ENCODE measurements around the gene KY.

KY gene

DNA sequence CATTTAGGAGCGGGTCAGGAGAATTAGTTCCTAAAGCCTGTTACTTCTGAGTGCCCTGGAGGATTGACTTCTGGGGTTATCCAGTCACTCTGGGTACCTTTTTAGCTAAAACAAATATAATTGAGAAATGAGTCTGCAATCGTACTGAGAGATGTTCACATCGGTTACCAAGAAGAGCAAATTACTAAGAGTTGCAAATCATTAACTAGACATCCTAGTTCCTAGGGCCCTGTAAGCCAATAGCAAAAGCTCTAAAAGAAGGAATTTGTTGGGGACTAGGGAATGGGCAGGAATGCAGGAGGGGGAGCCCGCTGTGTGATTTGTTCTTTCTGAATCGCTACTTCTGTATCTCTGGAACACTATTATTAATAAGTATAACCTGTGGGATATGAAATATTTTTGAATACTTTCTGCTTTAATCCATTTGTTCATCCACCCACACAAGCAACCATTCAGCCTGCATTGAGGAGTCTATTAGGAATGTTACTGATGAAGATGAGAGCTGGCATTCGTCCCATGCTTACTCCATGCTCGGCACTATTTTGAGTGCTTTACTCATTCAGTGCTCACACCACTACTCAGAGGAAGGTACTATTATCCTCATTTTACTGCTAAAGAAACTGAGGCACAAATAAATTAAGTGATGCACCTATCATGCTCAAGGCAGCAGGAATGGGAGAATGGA lies 31.5 kb upstream of the KY start:
- no peak for DNase-seq
- no peak for TF ChIP-seq GATA1 (IDR thresholded peaks at IDR 0.05; ENCODE audit: low read depth, low read length)

DNA sequence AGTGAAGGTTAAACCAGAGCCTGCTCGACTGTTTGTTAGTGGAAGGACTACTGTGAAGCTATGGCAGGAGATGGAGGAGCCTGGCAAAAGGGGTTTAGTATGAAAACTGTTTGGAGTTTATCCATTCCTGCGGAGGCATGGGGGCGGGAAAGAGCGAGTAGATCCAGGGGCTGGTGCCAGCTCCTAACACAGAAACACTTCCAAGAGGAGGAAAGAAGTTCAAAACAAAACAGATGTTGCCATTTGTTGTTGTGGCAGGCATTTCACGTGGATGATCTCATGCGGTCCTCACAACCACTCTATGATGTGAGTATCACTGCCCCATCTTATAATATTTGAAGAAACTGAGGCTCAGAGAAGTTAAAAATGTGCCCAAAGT lies 30.7 kb upstream of the KY start:
- DNase-seq: no peak
- TF ChIP-seq POLR2A (IDR thresholded peaks at IDR 0.05; ENCODE audit: low read length) (no peak), GATA1 (IDR thresholded peaks at IDR 0.05; ENCODE audit: low read depth, low read length) (no peak)

DNA sequence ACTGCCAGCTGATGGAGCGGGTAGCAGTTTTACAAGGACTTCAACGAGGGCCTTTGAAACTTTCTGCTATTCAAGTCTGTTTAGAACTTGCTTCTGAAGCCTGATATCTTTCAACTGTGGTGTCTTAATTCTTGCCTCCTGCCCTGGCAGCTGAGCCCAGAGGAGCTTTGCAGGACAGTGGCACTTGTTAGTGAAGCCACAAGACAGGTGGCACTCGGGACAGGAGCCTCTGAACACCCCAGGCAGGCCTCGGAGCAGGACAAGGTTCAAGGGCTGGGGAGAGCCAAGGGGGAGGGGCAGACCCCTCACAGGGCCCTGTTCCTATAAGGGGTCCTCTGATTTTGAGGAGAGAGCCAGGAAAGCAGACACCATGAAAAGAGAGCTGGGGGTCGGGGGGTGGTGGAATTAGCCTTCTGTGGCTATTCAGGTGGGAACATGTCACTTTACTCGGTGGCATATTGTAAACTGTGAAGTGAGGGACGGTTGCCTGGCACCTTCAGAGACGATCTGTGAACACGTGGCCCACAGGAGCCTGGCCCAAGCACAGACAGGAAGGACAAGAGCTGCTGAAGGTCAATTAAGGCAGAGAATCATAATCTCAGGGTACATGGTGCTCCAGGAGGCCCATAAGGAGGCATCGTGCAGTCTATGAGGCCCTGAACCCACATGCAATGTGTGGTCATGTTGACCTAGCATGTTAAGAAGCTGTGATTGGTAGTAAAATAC lies 30.1 kb upstream of the KY start:
- no peak for DNase-seq
- no peak for TF ChIP-seq POLR2A (IDR thresholded peaks at IDR 0.05; ENCODE audit: low read length)
- TF ChIP-seq GATA1 (IDR thresholded peaks at IDR 0.05; ENCODE audit: low read depth, low read length): no peak

DNA sequence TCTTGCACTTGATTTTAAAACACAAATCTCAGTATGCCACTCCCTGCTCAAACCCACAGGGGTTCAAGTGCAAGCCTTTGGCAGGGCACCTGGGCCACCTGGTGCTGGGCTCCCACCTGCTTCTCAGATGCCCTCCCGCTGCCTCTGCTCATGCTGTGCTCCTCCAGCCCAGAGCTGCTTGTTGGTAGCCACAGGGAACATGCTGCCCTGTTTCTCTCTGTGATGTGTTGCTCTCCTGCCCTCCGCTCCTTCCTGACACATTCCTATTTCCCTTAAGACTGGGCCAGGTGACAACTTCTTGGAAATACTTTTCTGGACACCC lies 27.1 kb upstream of the KY start:
- DNase-seq: no peak
- TF ChIP-seq GATA1 (IDR thresholded peaks at IDR 0.05; ENCODE audit: low read depth, low read length) (no peak), POLR2A (IDR thresholded peaks at IDR 0.05; ENCODE audit: low read length) (no peak)

DNA sequence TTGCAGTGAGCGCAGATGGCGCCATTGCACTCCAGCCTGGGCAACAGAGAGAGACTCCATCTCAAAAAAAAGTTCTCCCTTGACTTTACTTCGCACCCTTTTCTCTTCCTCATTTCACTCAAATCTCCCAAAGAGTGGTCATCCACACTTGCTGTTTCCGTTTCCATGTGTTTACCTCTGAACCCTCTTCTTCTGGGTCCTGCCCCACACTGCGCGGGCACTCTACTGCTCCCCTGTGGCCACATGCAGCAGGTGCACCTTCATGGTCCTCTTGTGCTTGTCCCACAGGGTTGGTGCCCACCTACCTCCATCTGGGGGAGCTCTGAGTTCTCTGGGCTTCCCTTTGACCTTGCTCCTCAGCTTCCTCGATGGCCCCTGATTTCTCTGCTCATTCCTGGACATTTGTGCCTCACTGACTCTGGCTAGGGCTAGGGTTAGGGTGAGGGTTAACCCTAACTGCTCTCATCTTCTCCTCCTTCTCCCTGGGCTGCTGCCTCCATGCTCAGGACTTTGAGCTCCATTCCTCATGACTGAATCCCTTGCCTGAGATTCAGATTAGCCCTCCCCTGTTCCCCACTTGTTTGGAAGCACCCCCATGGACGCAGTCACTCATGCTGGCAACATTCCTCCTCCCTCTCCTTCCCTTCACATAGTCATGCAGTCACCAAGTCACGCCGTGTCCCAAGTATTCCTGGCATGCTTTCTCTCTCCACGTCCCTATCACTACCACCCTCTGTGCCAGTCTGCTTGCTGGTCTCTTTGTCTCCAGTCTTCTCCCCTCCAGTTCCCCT lies 26.6 kb upstream of the KY start:
- peak; percentile 23 to 51 for DNase-seq
- no peak for TF ChIP-seq POLR2A (IDR thresholded peaks at IDR 0.05; ENCODE audit: low read length)

DNA sequence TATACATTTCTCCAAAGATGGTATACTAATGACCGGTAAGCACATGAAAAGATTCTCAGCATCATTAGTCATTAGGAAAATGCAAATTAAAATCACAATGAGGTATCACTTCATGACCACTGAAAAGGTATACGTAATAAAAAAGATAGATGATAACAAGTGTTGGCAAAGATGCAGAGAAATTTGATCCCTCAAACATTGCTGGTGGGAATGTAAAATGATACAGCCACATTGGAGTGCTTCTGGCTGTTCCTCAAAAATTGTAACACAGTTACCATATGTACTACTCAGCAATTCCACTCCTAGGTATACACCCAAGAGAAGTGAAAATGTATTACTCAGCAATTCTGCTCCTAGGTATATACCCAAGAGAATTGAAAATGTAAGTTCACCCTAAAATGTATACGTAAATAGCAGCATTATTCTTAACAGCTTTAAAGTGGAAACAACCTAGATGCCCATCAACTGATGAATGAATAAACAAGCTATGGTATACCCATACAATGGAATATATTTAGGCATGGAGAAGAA lies 25.0 kb upstream of the KY start:
- no peak for DNase-seq

DNA sequence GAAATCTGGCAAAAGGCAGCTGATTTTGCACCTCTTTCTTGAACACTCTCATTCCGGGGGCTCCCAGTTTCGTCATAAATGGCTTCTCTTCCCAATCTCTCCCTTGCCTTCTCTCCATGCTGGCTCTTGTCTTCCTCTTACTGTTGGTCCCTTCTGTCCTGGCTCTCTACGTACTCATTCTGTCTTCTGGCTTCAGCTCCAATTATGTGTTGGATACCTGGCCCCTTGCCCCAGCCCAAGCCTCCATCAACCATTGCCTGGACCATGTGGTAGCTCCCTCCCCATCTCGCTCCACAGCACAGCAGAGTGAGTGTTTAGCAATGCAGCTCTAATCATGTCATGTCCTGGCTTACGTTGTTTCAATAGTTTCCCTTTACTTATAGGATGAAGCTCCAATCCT lies 21.7 kb upstream of the KY start:
- no peak for TF ChIP-seq POLR2A (IDR thresholded peaks at IDR 0.05; ENCODE audit: low read length)
- no peak for TF ChIP-seq GATA1 (IDR thresholded peaks at IDR 0.05; ENCODE audit: low read depth, low read length)
- DNase-seq: no peak

More for the DNA sequence above, 25.0 kb upstream of the KY start:
- TF ChIP-seq GATA1 (IDR thresholded peaks at IDR 0.05; ENCODE audit: low read depth, low read length): no peak

DNA sequence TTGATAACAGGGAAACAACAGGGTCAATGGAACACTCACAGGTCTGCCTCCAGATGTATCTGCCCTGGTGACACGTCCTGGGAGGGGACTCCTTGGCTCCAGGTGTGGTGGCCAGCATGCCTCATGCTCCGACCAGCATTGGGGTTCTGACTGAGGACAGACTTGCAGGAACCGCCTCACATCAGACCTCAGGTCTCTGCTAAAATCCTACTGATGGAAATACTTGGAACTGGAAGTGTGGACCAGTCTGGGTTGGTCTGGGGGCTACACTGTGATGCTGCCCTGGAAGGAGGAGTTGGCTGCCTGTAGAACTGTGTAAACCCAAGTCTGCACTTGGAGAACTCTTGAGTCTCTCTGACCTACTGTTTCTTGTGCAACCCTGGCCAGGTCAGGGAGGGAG lies 17.1 kb upstream of the KY start:
- no peak for TF ChIP-seq GATA1 (IDR thresholded peaks at IDR 0.05; ENCODE audit: low read depth, low read length)
- TF ChIP-seq POLR2A (IDR thresholded peaks at IDR 0.05; ENCODE audit: low read length): no peak

DNA sequence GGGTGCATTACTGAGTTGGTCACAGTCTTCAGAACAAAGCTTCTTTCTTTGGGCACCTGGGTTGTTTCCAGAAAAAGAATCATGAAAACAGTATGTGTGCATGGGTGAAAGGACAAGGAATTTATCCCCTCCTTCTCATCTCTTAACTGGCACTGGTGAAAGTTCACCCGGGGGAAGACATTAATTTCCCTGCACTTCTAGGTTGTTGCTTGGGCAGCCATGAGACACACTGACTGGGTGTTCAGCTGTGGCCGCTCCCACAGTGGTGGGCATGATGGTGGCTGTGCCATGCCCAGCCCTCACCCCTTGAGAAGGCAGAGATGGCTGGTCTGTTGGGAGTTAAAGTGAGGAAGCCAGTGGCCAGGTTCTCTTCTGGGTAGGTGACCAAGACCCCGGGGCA lies 16.6 kb upstream of the KY start:
- TF ChIP-seq POLR2A (IDR thresholded peaks at IDR 0.05; ENCODE audit: low read length) (no peak), GATA1 (IDR thresholded peaks at IDR 0.05; ENCODE audit: low read depth, low read length) (no peak)
- no peak for DNase-seq

More for the DNA sequence above, 17.1 kb upstream of the KY start:
- no peak for DNase-seq

DNA sequence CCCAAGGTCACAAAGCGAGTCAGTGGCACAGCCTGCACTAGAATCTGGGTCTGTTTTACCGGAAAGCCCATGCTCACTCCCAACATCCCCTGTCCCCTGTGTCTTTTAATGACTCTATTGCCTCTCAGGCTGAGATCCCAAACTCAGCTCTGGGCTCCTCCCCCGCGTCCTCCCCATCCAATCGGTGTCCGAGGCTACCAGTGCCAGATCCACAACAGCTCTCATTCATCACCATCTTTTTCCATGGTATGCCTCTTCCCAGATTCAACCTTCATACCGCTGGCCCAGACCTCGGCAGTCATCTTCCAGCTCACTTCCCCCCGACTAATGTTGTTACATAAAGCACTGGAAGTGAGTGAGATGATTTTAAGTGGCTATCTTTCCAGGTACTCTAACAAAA lies 16.1 kb upstream of the KY start:
- DNase-seq: no peak
- TF ChIP-seq GATA1 (IDR thresholded peaks at IDR 0.05; ENCODE audit: low read depth, low read length): no peak
- no peak for TF ChIP-seq POLR2A (IDR thresholded peaks at IDR 0.05; ENCODE audit: low read length)

DNA sequence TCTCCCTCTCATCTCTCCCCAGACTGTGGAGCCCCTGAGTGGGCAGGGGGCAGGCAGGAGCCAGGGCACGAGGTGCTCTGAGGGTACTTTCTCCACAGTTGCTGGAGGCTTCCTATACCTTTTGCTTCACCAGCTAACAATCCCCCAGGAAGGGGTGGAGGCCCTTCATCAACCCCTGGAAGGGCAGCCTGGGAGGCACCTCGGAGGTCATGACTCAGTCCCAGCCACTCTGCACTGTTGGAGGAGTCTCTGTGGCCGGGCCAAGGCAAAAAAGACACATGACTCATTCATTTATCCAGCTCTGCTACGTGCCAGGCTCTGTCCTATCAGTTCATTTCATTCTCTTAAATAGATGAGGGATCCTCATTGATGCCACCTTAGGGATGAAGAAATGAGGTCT lies 15.6 kb upstream of the KY start:
- TF ChIP-seq GATA1 (IDR thresholded peaks at IDR 0.05; ENCODE audit: low read depth, low read length) (no peak), POLR2A (IDR thresholded peaks at IDR 0.05; ENCODE audit: low read length) (no peak)

DNA sequence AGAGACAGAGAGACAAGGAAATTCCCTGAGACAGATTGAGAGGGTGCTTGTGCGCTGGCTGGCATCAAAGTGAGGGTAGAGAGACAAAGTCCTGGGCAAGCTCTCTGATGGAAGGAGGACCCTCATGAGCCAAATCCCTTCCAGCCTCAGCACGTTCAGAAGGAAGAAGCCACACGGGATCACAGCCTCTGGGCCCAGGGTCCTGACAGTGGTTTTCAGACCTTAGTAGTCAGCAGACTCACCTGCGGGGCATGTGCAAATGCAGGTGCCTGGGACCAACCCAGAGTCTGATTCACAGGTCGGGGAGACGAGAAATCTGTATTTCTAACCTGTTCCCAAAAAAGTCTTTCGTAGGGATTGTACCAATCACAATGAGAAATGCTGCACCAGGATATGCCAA lies 15.2 kb upstream of the KY start:
- TF ChIP-seq GATA1 (IDR thresholded peaks at IDR 0.05; ENCODE audit: low read depth, low read length) (no peak), POLR2A (IDR thresholded peaks at IDR 0.05; ENCODE audit: low read length) (no peak)
- no peak for DNase-seq

More for the DNA sequence above, 15.6 kb upstream of the KY start:
- DNase-seq: no peak

DNA sequence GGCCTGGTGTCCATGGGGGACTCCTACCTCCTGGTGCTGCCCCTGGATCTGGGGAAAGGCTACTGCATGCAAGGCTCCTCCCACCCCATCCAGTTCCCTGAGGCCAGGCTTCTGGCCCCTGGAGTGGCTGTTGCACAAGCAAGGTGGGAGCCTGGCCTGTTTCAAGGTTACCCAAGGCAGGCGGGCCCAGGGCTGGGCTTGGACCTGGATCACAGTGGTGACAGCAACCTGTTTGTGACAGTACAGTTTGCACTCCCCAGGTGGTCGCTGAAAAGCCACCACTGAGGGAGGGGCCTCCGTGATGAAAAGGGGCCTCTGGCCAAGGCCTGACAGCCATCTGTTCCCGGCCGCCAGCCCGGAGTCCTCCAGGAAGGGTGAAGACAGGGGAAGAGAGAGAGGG lies 14.4 kb upstream of the KY start:
- TF ChIP-seq GATA1 (IDR thresholded peaks at IDR 0.05; ENCODE audit: low read depth, low read length) (no peak), POLR2A (IDR thresholded peaks at IDR 0.05; ENCODE audit: low read length) (no peak)
- DNase-seq: no peak

DNA sequence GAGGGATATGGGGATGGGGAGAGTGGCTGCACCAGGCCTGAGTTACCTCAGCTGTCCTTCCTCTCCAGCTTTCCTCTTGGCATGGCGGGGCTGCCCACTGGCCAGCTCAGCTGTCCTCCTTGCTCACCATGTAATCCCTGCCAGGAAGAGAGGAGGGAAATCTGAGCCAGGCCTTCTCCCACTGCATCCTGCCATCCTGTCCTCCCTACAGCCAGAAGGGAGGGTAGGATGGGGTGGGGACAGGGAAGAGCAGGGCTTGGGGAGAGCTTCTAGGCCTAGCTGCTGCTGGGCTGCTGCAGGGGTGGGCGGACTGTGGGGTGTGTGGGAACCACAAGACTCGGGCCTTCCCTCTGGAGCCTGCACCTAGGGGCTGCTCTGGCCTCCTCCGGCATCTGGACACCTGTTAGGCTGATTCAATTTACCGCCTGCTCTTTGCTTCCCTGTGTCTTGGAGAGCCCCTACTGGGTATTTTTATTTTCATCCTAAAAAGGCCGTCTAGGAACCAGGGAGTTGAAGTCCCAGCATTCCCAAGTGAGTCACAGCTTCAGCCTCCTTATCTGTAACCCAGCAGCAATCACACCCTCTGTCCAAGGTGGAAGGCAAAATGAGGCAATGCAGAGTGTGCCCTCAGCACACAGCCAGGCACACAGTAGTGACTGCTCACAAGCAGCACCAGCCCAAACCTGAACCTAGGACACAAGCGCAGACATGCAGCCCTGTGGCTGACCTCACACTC lies 13.1 kb upstream of the KY start:
- no peak for DNase-seq
- TF ChIP-seq POLR2A (IDR thresholded peaks at IDR 0.05; ENCODE audit: low read length) (no peak), GATA1 (IDR thresholded peaks at IDR 0.05; ENCODE audit: low read depth, low read length) (no peak)

All from erythroblast (primary cell).